Type B pancreatic cell (in vitro differentiated cells): Measurements from ENCODE around the gene TMIE. TPM values are rescaled to one million over a fixed set of nuclear protein-coding genes. Genes with fewer than 3 reads are reported as not detected.

Experiments used
- DNase-seq: peaks from one replicate; pipeline ENCODE4 v3.0.0; 2021; ENCODE audit warnings: mixed read lengths; ENCODE audit not compliant: unreplicated experiment; ENCODE audit errors: extremely low spot score
- H3K27ac Mint-ChIP-seq: 2 replicates; pipeline ENCODE4 v1.8.0; 2021; ENCODE audit warnings: mild to moderate bottlenecking, mixed read lengths
- H3K27me3 Mint-ChIP-seq: 2 replicates; pipeline ENCODE4 v1.8.0; 2021; ENCODE audit warnings: mixed read lengths
- H3K36me3 Mint-ChIP-seq: 2 replicates; pipeline ENCODE4 v1.8.0; 2021; ENCODE audit warnings: mixed read lengths
- H3K4me1 Mint-ChIP-seq: one replicate; pipeline ENCODE4 v1.8.0; 2021; ENCODE audit warnings: mixed read lengths; ENCODE audit not compliant: unreplicated experiment
- H3K4me3 Mint-ChIP-seq: 2 replicates; pipeline ENCODE4 v1.8.0; 2021; ENCODE audit warnings: mild to moderate bottlenecking, mixed read lengths
- H3K9me3 Mint-ChIP-seq: 2 replicates; pipeline ENCODE4 v1.8.0; 2021; ENCODE audit warnings: mixed read lengths
- total RNA-seq: library from RNA; stranded (reverse); gene quantifications from 2 replicates; pipeline ENCODE4 v1.2.1, GENCODE V29; 2021; ENCODE audit warnings: low replicate concordance
- TF ChIP-seq, protein P1 (sequence below): fragments of 200-600 bp; sonication (generic); conservative IDR thresholded peaks from 2 replicates; pipeline ENCODE4 v1.5.0; 2021; ENCODE audit warnings: antibody characterized with exemption, mild to moderate bottlenecking

TMIE gene
- total RNA-seq, 1 donor from 2014 or later, result 0.48 TPM

DNA sequence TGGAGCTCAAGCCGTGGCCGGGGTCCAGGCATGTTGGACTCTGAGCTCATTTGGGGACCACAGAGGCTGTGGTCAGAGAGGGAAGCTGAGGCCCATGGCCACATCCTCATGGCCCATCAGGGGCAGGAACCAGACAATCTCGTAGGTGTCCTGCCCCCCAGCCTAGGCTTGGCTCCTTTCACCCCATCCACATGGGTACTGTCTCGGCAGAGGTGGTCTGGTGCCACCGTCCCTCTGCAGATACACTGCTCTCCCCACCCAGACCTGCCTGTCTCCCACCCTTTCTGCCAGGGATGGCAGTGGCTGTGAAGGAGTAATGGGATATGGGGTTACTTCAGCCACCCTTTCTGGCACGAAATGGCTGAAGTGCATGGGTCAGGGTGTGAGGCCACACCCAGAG lies 8.5 kb downstream of the TMIE start:
- no peak overlapping the region for H3K27ac Mint-ChIP-seq
- peaks cover 3% of the 10 kb centered on the region for H3K27me3 Mint-ChIP-seq
- no peaks in the 10 kb centered on the region for H3K36me3 Mint-ChIP-seq
- no peaks in the 10 kb centered on the region for H3K9me3 Mint-ChIP-seq
- TF ChIP-seq, protein P1, sequence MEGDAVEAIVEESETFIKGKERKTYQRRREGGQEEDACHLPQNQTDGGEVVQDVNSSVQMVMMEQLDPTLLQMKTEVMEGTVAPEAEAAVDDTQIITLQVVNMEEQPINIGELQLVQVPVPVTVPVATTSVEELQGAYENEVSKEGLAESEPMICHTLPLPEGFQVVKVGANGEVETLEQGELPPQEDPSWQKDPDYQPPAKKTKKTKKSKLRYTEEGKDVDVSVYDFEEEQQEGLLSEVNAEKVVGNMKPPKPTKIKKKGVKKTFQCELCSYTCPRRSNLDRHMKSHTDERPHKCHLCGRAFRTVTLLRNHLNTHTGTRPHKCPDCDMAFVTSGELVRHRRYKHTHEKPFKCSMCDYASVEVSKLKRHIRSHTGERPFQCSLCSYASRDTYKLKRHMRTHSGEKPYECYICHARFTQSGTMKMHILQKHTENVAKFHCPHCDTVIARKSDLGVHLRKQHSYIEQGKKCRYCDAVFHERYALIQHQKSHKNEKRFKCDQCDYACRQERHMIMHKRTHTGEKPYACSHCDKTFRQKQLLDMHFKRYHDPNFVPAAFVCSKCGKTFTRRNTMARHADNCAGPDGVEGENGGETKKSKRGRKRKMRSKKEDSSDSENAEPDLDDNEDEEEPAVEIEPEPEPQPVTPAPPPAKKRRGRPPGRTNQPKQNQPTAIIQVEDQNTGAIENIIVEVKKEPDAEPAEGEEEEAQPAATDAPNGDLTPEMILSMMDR, result no peak
- peaks cover 8% of the 10 kb centered on the region for H3K4me1 Mint-ChIP-seq
- no peak overlapping the region for H3K4me3 Mint-ChIP-seq
- no peak for DNase-seq

DNA sequence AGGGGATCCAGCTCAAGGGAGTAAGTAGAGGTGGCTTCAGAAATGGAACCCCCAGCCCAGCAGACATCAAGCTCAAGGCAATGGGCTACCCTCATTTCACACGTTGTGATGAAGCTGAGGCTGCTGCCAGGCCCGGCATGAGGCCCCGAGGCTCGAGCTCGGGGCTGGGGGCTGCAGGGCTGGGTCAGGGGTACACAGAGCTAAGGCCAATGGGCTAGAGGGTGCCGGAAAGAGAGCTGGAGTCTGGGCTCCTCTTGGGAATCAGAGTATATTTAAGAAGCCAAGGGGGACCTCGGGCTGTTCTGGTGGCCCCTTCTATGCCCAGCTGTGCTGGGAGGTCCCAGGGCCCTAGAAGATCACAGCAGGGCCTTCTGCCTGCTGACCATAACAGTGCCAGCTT lies 9.0 kb downstream of the TMIE start:
- Mint-ChIP-seq H3K9me3 (no peaks in the 10 kb centered on the region), H3K27ac (no peak overlapping the region), H3K27me3 (peaks cover 3% of the 10 kb centered on the region), H3K36me3 (no peaks in the 10 kb centered on the region), H3K4me3 (no peak overlapping the region), H3K4me1 (peaks cover 8% of the 10 kb centered on the region)
- no peak for DNase-seq
- TF ChIP-seq, protein P1, result no peak

DNA sequence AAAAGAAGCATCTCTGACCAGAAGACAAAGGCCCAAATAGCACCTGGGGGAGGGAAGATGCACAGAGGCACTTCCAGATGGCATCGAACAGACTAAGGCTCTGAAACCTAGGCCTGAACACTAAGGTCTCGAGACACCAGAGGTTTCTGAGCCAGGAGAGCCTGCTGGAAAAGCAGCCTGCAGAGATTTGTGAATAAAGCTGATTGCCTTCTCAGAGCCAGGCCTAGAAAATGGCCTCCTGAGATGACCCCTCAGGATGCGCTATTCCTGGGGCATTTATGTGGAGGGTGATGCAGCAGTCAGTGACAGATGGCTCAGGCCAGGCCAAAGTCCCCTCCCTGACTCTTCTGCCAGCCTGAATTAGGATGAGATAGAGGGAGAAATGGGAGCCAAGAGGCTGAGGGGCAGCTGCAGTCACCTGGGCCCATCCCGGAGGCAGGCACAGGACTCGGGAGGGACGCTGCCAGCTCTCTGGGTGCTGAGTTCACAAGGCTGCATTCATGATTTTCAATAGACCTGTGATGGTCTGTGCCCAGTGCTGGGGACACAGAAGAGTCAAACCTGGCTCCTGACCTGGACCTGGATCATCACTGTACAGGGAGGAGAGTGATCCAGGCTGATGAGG lies 9.6 kb downstream of the TMIE start:
- Mint-ChIP-seq H3K4me1 (peaks cover 6% of the 10 kb centered on the region), H3K27ac (peak overlapping the region; percentile 47), H3K9me3 (no peaks in the 10 kb centered on the region), H3K27me3 (peaks cover 3% of the 10 kb centered on the region), H3K36me3 (no peaks in the 10 kb centered on the region), H3K4me3 (no peak overlapping the region)
- no peak for DNase-seq
- TF ChIP-seq, protein P1, result no peak

DNA sequence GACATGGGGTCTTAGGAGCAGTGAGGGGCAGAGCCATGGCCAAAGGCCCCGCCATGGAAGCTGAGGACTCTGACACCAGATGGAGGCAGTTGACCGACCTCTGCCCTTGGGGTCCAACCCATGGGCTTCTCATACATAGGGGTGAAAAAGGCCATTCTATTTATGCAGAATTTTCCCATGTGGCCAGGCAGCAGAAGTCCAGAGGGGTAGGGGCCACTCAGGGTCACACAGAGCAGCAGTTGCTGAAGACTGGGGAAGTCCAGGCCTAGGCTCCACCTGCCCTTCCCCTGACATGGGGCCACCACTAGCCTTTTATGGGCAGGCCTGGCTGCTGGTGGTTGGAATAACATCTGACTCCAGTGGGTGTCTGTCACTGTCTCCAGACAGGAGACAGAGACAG lies 10.1 kb downstream of the TMIE start:
- no peaks in the 10 kb centered on the region for H3K36me3 Mint-ChIP-seq
- no peaks in the 10 kb centered on the region for H3K9me3 Mint-ChIP-seq
- peak overlapping the region; percentile 47 for H3K27ac Mint-ChIP-seq
- TF ChIP-seq, protein P1, result no peak
- no peak for DNase-seq
- H3K27me3 Mint-ChIP-seq, result peaks cover 7% of the 10 kb centered on the region
- H3K4me1 Mint-ChIP-seq, result peaks cover 4% of the 10 kb centered on the region
- H3K4me3 Mint-ChIP-seq, result no peak overlapping the region

- TF ChIP-seq, protein P1, result no peak
- Mint-ChIP-seq H3K4me3 (no peak overlapping the region), H3K4me1 (peaks cover 3% of the 10 kb centered on the region), H3K9me3 (no peaks in the 10 kb centered on the region), H3K27ac (no peak overlapping the region), H3K36me3 (no peaks in the 10 kb centered on the region), H3K27me3 (peaks cover 7% of the 10 kb centered on the region)
- DNase-seq, result no peak
Measured at GRCh38 chr3:46711760-46712159, 10.6 kb downstream of the TMIE start.
